ENCODE measurements around the gene GALC.

The GALC gene

GRCh38 chr14:87996291-87996592, 3.3 kb upstream of the GALC start:
- Mint-ChIP-seq H3K9me3 (peaks cover 4% of the 10 kb centered on the region), H3K27me3 (no peaks in the 10 kb centered on the region), H3K4me3 (no peak overlapping the region), H3K4me1 (ENCODE audit: low read depth) (peaks cover 51% of the 10 kb centered on the region), H3K27ac (no peak overlapping the region), H3K36me3 (ENCODE audit: low read depth) (peaks cover 11% of the 10 kb centered on the region)
- DNase-seq, result no peak

DNA sequence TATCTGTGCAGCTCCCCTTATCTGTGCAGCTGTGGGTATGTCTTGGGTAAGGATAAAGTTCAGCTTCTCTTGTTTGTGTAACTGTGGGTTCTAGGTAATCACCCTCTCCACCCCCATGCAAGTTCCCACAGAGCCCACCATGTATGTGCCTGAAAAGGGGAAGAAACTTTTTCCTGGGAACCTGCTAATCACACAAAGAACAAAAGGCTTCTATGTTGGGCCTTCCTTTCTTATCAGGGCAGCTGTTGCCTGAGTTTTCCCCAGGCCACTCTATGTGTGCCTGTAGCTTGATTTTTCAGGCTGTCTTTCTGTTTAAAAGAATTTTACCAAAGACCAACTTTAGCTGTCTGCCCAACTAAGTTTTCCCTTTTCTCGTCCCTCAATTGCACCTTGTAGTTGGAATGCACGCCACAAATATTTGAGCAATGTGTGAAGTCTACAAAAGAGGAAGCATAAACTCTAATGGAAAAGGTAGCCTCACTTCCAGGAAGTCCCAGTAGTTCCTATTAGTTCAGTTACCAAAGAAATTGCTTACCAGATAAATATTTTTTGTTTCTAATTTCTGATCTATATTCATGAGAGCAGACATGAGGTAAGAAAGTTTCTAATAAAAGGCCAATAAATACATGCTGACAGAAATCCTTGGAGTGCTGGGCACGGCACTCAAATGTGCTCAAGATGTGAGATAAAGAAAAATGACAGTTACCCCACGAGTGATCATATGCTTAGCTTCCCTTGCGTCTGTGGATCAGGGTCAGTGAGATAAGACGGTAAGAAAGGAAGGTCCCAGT, 2.7 kb upstream of the GALC start:
- Mint-ChIP-seq H3K36me3 (ENCODE audit: low read depth) (peaks cover 11% of the 10 kb centered on the region), H3K4me3 (no peak overlapping the region), H3K4me1 (ENCODE audit: low read depth) (peaks cover 52% of the 10 kb centered on the region), H3K9me3 (peaks cover 4% of the 10 kb centered on the region), H3K27ac (peak overlapping the region; percentile 98), H3K27me3 (no peaks in the 10 kb centered on the region)
- DNase-seq, result no peak

GRCh38 chr14:87994974-87995373, 2.0 kb upstream of the GALC start:
- DNase-seq, result no peak
- peaks cover 55% of the 10 kb centered on the region for H3K4me1 Mint-ChIP-seq (ENCODE audit: low read depth)
- no peaks in the 10 kb centered on the region for H3K27me3 Mint-ChIP-seq
- peak overlapping the region; percentile 98 for H3K27ac Mint-ChIP-seq
- H3K4me3 Mint-ChIP-seq, result peak overlapping the region; percentile 40
- H3K9me3 Mint-ChIP-seq, result peaks cover 4% of the 10 kb centered on the region
- peaks cover 11% of the 10 kb centered on the region for H3K36me3 Mint-ChIP-seq (ENCODE audit: low read depth)

DNA sequence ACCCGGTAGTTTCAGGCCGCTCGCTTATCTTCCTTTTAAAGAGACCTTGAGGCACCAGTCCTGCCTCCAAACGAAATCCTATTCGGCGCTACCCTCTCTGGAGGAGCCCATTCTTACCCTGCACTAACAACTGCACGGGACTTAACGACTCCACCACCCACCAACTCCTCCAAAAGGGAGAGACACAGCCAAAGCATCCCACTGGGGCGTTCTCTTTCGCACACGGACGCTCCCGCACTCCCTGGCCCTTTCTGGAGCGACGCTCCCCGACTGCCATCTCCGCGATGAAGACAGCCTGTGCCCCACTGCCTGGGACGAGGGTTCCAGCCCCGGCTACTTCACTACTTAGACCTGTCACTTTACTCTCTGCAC, 650 bp downstream of the GALC start:
- H3K27ac Mint-ChIP-seq, result peak overlapping the region; percentile 92
- peaks cover 18% of the 10 kb centered on the region for H3K36me3 Mint-ChIP-seq (ENCODE audit: low read depth)
- no peaks in the 10 kb centered on the region for H3K27me3 Mint-ChIP-seq
- H3K4me3 Mint-ChIP-seq, result peak overlapping the region; percentile 85
- no peak for DNase-seq
- peaks cover 70% of the 10 kb centered on the region for H3K4me1 Mint-ChIP-seq (ENCODE audit: low read depth)
- H3K9me3 Mint-ChIP-seq, result peaks cover 4% of the 10 kb centered on the region

DNA sequence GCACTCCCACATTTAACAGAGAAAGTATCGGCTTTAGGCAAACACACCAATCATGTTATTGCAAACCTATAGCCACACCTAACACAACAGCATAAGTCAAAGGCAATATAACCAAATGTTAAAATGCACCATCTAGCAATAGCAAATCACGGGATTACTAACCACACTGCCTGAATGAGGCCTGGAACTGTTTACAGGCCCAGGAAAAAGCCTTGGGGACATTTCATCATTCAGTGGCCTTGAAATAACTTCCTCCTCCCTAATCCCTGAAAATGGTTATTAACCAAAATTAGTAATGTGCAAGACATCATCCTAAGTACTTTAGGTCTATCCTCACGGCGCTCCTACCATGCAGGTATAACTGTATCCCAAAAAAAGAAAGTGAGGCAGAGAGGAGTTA, 2.3 kb downstream of the GALC start:
- Mint-ChIP-seq H3K27ac (peak overlapping the region; percentile 5), H3K4me3 (no peak overlapping the region), H3K4me1 (ENCODE audit: low read depth) (peaks cover 62% of the 10 kb centered on the region), H3K27me3 (no peaks in the 10 kb centered on the region), H3K9me3 (peaks cover 4% of the 10 kb centered on the region), H3K36me3 (ENCODE audit: low read depth) (peaks cover 32% of the 10 kb centered on the region)
- DNase-seq, result no peak

- H3K9me3 Mint-ChIP-seq, result peaks cover 4% of the 10 kb centered on the region
- peaks cover 34% of the 10 kb centered on the region for H3K36me3 Mint-ChIP-seq (ENCODE audit: low read depth)
- H3K27ac Mint-ChIP-seq, result no peak overlapping the region
- H3K4me3 Mint-ChIP-seq, result no peak overlapping the region
- no peaks in the 10 kb centered on the region for H3K27me3 Mint-ChIP-seq
- DNase-seq, result no peak
- H3K4me1 Mint-ChIP-seq (ENCODE audit: low read depth), result peaks cover 54% of the 10 kb centered on the region
Observed at GRCh38 chr14:87989956-87990299, 3.1 kb downstream of the GALC start.

- H3K9me3 Mint-ChIP-seq, result no peaks in the 10 kb centered on the region
- H3K4me3 Mint-ChIP-seq, result no peak overlapping the region
- DNase-seq, result no peak
- H3K27me3 Mint-ChIP-seq, result no peaks in the 10 kb centered on the region
- H3K4me1 Mint-ChIP-seq (ENCODE audit: low read depth), result peaks cover 49% of the 10 kb centered on the region
- H3K36me3 Mint-ChIP-seq (ENCODE audit: low read depth), result peaks cover 38% of the 10 kb centered on the region
- peak overlapping the region; percentile 7 for H3K27ac Mint-ChIP-seq
Observed at GRCh38 chr14:87989221-87989955, 3.6 kb downstream of the GALC start.

DNA sequence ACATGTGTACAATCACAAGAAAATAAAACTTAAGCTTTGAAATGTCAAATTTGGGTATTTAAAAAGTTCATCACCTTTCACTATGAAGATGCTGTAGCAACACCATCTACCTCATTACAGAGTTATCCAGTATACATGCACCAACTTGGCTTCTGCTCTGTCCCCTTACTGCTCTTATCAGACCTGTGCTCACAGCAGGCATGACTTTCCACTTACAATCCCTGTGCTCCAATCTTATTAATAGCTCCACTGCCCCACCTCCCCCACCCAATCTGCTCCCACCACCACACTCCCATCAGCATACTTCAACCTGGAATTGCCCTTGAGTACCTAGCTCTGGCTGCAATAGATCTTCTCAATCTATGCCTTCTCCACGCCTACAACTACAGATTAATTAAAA, 13.3 kb downstream of the GALC start:
- H3K4me1 Mint-ChIP-seq (ENCODE audit: low read depth), result no peaks in the 10 kb centered on the region
- H3K4me3 Mint-ChIP-seq, result no peak overlapping the region
- DNase-seq, result no peak
- no peaks in the 10 kb centered on the region for H3K9me3 Mint-ChIP-seq
- peaks cover 54% of the 10 kb centered on the region for H3K36me3 Mint-ChIP-seq (ENCODE audit: low read depth)
- no peaks in the 10 kb centered on the region for H3K27me3 Mint-ChIP-seq
- H3K27ac Mint-ChIP-seq, result no peak overlapping the region

DNA sequence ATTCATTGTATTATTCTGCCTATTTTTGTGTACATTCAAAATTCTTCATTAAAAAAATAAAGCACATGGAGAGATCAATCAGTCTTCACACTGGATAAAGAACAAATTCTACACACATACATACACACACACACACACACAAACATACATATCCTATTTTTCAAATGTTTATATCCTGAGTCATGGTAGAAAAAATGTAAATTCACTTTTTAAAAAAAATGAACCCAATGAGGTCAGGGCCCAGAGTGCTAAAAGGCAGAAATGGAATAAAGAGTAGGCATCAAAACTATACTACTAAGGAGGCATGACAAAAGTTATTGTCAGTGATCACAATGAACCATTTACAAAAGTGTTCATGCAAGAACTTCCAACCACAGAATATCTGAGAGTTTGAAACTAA, 17.3 kb downstream of the GALC start:
- Mint-ChIP-seq H3K27me3 (no peaks in the 10 kb centered on the region), H3K4me3 (no peak overlapping the region), H3K36me3 (ENCODE audit: low read depth) (peaks cover 59% of the 10 kb centered on the region), H3K27ac (no peak overlapping the region), H3K4me1 (ENCODE audit: low read depth) (no peaks in the 10 kb centered on the region), H3K9me3 (no peaks in the 10 kb centered on the region)
- no peak for DNase-seq

DNA sequence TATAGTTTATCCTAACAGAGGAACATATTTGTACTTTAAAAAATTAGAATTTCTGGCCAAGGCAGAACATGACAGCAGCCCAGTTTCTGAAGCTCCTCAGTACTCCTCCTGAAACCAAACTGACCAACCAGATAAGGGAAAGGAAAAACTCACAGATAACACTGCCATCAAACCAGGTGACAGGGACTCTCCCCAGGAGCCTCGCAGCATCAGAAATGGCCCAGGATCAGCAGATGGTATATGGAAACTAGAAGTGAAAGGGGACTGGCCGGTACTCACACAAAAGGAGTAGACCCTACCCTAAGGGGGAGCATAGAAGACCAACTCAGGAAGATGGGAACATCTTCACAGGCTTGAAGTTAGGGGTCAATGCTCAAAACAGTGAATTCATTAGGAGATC, 22.0 kb downstream of the GALC start:
- DNase-seq, result no peak
- no peak overlapping the region for H3K4me3 Mint-ChIP-seq
- no peaks in the 10 kb centered on the region for H3K27me3 Mint-ChIP-seq
- no peaks in the 10 kb centered on the region for H3K4me1 Mint-ChIP-seq (ENCODE audit: low read depth)
- H3K27ac Mint-ChIP-seq, result no peak overlapping the region
- no peaks in the 10 kb centered on the region for H3K9me3 Mint-ChIP-seq
- H3K36me3 Mint-ChIP-seq (ENCODE audit: low read depth), result peaks cover 60% of the 10 kb centered on the region

GRCh38 chr14:87967496-87967895, 25.5 kb downstream of the GALC start:
- no peak for DNase-seq
- peaks cover 58% of the 10 kb centered on the region for H3K36me3 Mint-ChIP-seq (ENCODE audit: low read depth)
- no peak overlapping the region for H3K27ac Mint-ChIP-seq
- H3K4me1 Mint-ChIP-seq (ENCODE audit: low read depth), result no peaks in the 10 kb centered on the region
- no peak overlapping the region for H3K4me3 Mint-ChIP-seq
- no peaks in the 10 kb centered on the region for H3K9me3 Mint-ChIP-seq
- no peaks in the 10 kb centered on the region for H3K27me3 Mint-ChIP-seq

DNA sequence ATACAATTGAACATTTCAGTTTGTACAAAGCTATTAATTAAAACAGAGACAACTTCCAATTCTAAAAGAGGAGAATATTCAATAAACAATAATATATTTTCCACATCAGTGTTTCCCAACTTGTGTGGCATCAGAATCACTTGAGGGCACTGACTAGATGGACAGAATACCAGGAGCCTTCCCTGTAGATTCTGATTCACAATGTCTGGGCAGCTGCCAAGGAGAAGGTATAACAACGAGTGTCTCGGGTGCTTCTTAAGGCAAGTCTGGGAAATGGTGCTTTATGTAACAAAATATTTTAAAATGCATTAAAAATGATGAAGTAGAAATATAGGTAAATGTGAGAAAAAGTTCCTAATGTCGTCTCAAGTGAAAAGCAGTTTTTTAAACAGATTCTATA, 26.2 kb downstream of the GALC start:
- no peaks in the 10 kb centered on the region for H3K9me3 Mint-ChIP-seq
- DNase-seq, result no peak
- H3K4me1 Mint-ChIP-seq (ENCODE audit: low read depth), result no peaks in the 10 kb centered on the region
- no peak overlapping the region for H3K4me3 Mint-ChIP-seq
- H3K27me3 Mint-ChIP-seq, result no peaks in the 10 kb centered on the region
- no peak overlapping the region for H3K27ac Mint-ChIP-seq
- peaks cover 58% of the 10 kb centered on the region for H3K36me3 Mint-ChIP-seq (ENCODE audit: low read depth)

- peaks cover 10% of the 10 kb centered on the region for H3K4me1 Mint-ChIP-seq (ENCODE audit: low read depth)
- peaks cover 4% of the 10 kb centered on the region for H3K9me3 Mint-ChIP-seq
- H3K27ac Mint-ChIP-seq, result no peak overlapping the region
- no peak overlapping the region for H3K4me3 Mint-ChIP-seq
- DNase-seq, result no peak
- no peaks in the 10 kb centered on the region for H3K27me3 Mint-ChIP-seq
- H3K36me3 Mint-ChIP-seq (ENCODE audit: low read depth), result peaks cover 76% of the 10 kb centered on the region
Observed at GRCh38 chr14:87961246-87961645, 31.7 kb downstream of the GALC start.

GRCh38 chr14:87960013-87960787, 32.8 kb downstream of the GALC start:
- Mint-ChIP-seq H3K4me3 (no peak overlapping the region), H3K27ac (no peak overlapping the region), H3K27me3 (no peaks in the 10 kb centered on the region), H3K9me3 (peaks cover 4% of the 10 kb centered on the region), H3K36me3 (ENCODE audit: low read depth) (peaks cover 65% of the 10 kb centered on the region), H3K4me1 (ENCODE audit: low read depth) (peaks cover 10% of the 10 kb centered on the region)
- no peak for DNase-seq

DNA sequence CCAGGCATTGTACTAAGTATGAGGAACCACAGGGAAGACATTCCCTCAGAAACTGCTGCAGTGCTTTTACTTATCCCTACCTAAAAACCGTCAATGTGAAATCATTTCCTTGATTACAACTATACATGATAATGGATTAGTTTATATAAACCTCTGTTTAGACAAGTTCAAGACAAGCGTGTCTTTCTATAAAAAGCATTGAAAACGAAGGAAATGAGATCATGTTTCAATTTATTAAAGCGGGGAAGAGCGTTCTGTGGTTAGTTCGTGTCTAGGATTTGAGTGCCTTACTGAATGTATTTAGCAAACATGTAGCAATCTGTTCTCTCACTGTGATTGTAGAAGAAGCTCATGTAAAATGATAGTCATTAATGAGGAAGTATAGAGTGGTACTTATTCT, 37.5 kb downstream of the GALC start:
- DNase-seq, result no peak
- Mint-ChIP-seq H3K4me3 (no peak overlapping the region), H3K36me3 (ENCODE audit: low read depth) (peaks cover 34% of the 10 kb centered on the region), H3K4me1 (ENCODE audit: low read depth) (peaks cover 44% of the 10 kb centered on the region), H3K9me3 (peaks cover 4% of the 10 kb centered on the region), H3K27me3 (no peaks in the 10 kb centered on the region), H3K27ac (no peak overlapping the region)
